Astrocyte (in vitro differentiated cells and primary cell): ENCODE results near the gene TMEM120B.

Source experiments
- CTCF ChIP-seq: IDR thresholded peaks from 2 replicates; pipeline ENCODE4 v1.5.1; 2011; ENCODE audit warnings: low read depth, mild to moderate bottlenecking, inconsistent platforms, low read length, moderate library complexity; ENCODE audit not compliant: insufficient read depth
- EZH2 ChIP-seq: IDR thresholded peaks from 2 replicates; pipeline ENCODE4 v1.6.1; 2012; ENCODE audit warnings: mild to moderate bottlenecking, low read length, inconsistent platforms; ENCODE audit not compliant: insufficient read depth

- TF ChIP-seq CTCF: no peak
- TF ChIP-seq EZH2: no peak
Observed at GRCh38 chr12:121807642-121808347, 95.2 kb downstream of the TMEM120B start.
